ENCODE data around the gene ADSS1.

Gene ADSS1

DNA sequence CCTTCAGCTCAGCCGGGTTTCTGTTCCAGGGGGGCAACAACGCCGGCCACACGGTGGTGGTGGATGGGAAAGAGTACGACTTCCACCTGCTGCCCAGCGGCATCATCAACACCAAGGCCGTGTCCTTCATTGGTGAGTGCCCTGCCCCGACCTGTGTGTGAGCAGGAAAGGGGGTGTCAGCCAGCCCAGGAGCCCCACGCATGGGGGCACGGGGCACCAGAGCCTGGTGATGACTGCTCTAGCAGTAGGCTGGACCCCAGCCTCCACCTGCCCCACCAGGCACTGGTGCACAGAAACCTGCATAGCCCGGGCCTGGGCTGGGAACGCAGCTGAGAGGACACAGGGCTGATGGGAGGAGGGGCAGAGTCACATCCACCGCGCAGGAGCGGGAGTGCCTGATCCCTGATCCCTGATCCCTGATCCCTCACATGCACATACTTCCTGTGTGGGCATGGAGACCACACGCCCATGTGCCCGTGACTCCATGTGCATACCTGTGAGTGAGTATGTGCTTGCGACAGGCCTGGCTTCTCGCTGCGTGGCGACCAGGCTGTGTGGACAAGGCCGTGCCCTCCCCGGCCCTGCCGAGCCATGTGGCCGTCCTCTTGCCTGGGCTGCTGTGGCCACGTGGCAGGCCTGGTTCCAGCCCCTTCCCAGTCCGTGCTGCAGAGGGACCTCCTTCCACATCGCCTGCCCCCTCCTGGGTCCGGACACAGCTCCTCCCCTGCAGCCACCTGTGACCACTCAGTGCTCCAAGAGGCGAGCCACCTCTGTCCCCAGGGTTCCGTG is 11.2 kb downstream of the ADSS1 start:
- no peak for DNase-seq

DNA sequence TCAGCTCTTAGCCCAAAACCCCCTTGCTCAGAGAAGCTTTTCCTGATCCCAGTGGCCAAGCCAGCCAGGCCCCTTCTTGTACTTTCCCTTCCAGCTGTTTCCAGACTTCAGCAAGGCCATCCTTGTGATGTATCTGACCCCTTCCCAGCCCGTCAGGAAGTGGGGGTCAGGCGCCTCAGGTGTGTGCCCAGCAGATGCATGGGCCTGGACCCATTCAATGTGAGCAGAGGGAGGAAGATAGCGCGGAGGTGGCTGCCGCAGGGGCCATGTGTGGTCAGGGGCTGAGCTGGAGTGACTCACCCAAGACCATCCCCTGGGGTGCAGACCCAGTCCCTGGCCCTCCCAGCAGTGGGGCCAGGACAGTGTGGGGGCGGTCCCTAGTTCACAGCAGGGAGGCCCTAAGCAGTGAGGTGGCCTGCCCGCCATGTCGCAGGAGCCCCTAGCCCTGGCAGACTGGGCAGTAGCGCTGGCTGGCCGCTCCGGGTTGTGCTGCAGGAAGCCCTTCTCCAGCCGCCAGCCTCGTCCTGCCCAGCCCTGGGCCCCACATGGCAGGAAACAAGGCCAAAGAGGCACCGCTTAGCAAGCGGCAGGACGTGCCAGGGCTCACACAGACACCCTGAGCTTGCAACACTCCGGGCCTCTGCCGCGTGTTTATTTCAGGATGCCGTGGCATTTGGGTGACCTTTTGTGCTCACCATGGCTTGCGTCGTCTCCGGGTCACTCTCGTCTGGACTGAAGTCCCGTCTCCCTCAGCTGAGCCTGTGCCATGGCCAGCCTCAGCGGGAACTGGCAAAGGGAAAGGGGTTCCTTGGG is 12.0 kb downstream of the ADSS1 start:
- no peak for DNase-seq

DNA sequence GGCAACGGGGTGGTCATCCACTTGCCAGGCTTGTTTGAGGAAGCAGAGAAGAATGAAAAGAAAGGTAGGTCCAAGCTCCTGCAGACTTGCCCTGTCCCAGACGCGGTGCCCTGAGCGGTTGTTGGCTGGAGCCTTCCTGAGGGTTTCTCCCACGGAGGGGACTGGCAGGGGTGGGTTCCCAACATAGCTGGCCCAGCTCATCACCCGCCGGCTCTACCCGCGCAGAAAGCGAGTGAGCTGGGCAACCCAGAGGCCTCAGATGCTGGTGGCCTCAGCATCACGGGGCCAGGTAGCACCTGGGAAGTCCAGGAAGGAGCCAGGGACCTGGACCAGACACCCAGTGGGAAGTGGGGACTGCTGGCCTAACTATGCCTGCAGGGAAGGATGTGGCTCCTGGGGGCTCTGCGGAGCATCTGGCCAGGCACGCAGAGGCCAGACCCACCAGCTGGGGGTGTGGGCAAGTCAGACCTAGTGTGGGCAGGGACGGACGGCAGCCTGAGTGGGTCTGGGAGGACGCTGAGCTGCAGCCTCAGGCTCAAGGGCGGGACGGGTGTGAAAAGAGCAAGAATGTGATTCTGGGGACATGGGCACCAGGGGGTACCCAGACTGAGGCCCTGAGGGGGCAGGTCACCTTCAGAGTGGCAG is 14.5 kb downstream of the ADSS1 start:
- DNase-seq, result no peak

DNA sequence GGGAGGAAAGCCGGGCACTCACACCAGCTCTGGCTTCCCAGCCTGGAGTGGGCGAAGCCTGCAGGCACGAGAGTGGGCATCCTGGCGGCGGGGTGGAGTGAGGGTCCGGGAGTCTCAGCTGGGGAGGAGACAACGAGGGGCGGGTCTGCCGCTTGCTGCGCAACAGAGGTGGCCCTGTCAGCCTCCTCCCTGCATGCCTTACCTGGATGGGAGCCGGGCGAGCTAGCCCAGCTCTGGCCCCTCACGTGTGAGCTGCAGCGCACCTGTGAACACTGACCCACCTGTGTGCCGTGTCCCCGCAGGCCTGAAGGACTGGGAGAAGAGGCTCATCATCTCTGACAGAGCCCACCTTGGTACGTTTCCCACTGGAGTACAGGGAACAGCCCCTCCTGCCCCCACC is 15.0 kb downstream of the ADSS1 start:
- no peak for DNase-seq

DNA sequence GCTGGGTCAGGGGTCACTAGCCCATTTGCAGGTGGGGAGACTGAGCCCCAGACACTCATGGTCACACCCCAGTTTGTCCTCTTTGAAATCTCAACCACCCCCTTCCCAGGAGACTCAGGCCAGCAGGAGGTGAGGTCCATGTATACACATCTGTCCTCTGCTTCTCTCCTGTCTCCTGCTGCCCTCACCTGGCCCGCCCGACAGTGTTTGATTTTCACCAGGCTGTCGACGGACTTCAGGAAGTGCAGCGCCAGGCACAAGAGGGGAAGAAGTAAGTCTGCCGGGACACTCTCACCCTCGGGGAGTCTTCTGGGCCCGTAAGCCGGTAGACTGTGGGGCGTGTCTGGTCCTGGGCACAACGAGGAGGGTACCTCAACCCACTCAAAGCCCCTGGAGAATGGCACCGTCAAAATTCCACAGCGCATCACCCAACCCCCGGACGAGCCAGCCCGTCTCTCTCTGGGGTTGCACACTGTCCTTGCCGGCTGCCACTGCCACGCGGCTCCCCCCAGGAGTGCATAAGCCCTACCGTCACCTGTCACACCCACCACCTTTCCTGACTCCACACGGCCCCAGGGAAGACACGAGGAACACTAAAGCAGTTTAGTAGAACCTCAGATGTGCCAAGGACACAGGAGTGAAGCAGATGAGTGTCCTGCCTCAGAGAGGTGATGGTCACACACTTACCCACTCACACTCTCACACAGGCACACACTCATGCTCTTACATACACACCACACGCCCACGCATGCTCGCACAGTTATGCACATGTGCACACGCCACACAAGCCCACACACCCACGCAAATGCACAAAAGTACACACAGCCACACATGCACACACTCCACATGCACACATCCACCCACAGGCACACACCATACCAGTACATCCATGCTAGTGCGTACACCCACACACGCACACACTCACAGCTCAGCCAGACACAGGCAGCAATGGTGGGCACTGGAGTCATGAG is 15.8 kb downstream of the ADSS1 start:
- DNase-seq, result no peak

DNA sequence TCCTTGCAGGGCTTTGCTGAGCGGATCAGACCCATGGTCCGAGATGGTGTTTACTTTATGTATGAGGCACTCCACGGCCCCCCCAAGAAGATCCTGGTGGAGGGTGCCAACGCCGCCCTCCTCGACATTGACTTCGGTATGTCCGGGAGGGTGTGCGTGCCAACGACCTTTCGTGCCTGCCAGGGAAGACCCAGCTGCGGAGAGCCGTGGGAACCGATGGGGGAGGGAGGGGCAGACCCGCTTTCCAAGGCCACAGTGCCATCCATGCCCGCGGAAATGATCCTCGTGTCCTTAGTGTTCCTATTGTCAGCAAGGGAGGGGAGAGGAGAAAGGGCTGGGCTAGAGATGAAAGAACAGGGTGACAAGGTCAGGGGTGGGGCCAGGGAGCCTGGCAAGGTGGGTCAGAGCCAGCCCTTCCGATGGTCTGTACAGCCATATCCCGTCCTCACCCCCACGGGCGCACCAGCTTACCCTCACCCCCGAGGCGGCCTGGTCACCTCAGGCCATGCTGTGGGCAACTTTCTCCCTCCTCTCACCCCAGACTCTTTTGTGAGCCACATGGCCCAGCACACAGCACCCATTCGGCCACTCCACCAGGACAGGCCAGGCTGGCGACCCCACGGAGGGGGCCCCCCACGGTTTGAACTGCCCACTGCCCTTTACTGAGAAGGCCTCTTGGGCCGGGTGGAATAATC is 17.2 kb downstream of the ADSS1 start:
- no peak for DNase-seq

DNA sequence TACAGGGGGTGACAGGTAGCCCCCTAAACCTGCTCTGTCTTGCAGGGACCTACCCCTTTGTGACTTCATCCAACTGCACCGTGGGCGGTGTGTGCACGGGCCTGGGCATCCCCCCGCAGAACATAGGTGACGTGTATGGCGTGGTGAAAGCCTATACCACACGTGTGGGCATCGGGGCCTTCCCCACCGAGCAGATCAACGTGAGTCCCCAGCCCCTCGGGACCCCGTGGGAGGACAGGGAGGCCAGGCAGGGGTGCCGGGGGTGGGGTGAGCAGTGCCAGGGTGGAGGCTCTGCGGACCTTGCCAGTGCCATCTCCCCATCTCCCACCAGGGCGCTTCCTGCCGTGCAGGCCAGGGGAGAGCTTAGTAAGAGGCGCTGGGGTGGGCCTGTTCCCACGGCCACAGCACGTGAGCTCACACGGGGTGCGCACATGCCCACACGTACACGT is 17.8 kb downstream of the ADSS1 start:
- DNase-seq, result no peak

DNA sequence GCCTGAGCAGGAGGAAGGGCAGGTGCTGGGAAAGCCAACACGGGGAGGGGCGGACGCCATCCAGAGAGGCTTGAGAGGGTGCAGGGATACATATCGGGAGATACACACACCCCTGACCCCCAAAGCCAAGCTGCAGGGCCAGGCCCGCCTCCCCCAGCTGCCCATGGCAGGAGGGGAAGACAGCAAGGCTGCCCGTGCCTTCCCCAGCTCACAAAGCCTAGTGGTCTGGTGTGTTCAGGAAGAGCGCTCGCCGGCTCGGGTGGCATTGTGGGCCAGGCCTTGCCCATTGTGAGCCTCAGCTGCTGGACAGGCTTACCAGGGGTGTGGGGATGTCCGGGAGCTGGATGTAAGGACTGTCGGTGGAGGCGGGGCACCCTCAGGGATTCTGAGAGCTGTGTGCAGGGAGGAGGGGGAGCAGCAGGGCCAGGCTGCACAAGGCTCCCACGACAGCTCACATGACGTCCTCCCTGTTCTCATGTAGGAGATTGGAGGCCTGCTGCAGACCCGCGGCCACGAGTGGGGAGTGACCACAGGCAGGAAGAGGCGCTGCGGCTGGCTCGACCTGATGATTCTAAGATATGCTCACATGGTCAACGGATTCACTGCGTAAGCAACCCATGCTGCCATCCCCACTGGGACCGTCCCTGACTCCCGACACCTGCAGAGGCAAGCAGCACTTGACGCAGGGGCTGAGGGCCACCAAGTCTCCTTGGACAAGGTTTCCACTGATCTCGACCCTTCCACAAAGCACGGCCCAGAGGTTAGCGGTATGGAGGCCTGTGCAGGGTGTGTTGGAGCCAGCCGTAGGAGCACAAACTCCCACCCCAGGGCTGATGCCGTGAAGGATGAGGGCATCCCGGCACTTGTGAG is 18.8 kb downstream of the ADSS1 start:
- no peak for DNase-seq

DNA sequence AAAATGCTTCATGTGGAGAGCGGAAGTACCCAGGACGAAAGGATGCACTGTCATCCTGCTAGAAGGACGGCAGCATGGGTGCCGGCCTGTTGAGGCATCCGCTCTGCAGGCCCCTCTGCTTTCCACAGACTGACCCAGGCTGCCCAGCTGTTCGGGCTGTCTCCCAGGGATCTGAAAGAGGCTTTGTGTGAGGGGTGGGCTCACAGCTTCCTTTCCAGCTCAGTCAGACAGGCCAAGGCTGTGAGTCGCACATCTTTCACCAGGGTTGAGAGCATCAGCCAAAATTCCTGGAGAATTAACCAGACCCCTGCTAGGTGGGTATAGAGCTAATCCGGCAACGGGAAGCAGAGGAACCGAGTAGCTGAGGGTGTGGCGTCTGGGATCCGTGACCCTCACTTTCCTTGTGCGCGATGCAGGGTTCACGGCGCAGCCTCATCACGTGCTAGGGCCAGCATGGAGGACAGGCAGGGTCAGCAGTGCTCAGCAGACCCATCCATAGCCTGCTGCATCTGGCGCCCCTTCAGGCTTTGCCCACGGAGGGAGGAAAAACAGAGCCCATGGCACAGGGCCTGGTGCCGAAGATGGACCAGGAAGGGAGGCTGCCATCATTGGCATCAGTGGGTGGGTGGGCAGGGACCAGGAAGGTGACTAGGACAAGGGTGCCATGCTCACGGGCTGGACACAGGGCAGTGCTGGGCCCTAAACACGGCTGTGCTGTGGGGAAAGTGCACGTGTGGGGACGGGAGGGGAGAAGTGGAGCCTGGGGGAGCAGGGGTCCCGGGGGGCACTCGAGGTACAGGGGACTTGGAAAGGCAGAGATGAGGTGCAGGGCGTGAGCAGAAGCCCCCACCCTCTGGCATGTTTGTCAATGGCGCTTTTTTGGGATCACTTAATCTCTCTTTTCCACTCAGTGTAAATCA is 19.7 kb downstream of the ADSS1 start:
- no peak for DNase-seq

DNA sequence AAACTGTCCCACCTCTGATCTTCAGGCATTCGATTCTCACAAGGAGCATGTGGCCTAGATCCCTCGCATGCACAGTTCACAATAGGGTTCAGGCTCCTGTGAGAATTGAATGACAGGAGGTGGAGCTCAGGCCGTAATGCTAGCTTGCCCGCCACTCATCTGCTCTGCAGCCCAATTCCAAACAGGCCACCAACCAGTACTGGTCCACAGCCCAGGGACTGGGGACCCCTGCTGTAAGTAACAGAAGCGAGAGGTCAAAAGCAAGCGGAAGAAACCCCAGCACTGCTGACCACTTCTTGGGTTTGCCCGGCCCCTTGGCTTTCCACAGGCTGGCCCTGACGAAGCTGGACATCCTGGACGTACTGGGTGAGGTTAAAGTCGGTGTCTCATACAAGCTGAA is 20.5 kb downstream of the ADSS1 start:
- no peak for DNase-seq

DNA sequence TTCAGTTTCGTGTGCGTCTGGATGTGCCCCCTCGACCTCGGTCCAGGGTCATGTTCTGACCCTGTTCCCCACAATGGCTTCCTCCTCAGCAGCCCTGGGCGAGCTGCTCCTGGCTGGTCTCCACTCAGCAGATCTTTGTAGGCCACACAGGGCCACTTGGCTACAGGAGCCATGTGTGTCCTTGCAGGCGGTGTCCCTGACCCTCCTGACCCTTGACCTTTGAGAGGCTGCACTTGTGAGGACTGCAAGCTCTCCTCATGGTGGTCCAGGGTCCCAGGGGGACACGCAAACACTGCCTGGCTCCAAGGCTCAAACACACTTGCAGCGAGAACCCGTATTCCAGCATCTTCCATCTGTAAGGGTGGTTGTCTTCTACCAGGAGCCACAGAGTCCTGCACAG is 21.4 kb downstream of the ADSS1 start:
- no peak for DNase-seq

DNA sequence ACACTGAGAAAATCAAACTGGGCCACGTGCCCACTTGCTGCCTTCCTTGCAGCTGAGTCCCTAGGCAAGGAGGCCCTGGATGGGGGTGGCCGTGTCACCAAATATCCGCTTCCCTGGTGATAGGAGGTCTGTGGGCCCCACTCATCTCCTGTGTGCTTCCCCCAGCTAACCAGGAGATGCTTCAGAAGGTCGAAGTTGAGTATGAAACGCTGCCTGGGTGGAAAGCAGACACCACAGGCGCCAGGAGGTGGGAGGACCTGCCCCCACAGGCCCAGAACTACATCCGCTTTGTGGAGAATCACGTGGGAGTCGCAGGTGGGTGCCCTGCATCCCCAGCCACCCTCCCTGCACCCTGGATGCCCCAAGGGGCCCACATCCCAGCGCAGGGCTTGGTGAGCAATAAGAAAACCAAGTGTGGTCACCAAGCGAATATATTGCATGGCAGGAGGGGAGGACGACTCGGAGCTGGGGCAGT is 22.1 kb downstream of the ADSS1 start:
- DNase-seq, result peak; percentile 42 to 63

DNA sequence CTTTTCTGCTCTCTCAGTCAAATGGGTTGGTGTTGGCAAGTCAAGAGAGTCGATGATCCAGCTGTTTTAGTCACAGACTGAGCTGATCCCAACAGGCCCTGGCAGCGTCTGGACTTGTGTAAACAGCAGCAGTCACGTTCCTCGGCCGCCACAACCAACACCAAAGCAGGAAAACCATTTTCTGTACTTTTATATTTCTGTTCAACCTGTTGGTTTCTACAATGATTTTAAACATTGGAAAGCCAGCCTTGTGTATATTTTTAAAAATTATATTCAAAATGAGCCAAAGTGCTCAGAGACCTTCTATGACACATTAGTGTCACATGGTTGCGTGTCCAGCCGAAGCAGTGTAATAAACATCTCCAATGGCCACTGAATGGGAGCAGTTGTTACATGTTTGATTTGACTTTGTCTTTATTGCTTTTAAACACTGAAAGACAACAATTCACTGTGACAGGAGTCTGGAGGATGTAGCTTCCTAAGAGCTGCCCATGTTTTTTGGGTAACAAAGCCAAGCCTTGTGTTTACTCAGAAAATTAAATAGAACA is 23.0 kb downstream of the ADSS1 start:
- no peak for DNase-seq

DNA sequence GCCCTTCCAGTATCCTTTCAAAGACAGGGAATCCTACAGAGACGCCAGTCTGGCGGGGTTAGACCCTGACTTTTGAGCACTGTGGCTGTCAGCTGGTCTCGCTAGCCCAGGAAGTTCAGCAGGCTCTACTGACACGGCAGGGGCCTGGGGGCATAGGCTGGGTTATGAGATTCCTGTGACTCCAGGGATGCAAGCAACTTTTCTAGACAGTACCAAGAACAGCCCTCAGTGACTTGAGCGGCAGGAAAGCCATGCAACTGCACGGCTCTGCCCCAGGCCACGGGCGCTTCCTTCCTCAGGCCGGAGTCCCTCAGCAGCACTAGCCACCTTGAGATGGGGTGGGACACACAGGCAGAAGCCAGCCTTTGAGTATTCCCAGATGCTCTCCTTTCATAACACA is 23.8 kb downstream of the ADSS1 start:
- DNase-seq, result no peak

DNA sequence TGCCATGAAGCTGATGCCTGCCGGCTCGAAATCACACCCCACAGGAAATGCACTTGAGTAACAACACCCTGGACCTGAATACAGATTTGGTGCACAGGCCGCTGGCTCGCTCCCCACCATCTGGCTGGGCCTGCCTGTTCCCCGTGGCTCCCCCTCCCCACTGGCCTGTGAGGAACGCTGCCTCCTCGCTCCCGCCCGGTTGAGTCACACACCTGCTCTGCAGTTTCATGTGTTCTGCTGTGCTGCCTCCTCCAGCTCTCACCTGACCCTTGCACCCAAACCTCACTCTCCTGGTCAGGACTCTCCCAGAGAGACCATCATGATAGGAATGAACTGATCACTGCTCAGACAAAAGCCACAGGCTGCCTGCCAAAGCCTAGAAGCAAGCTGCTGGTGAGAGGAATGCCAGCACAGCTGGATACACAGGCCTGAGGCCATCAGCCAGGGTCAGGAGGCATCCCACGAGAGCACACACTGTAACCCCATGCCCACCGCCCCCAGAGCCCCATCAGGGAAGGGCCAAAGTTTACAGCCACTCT is 25.2 kb downstream of the ADSS1 start:
- no peak for DNase-seq

DNA sequence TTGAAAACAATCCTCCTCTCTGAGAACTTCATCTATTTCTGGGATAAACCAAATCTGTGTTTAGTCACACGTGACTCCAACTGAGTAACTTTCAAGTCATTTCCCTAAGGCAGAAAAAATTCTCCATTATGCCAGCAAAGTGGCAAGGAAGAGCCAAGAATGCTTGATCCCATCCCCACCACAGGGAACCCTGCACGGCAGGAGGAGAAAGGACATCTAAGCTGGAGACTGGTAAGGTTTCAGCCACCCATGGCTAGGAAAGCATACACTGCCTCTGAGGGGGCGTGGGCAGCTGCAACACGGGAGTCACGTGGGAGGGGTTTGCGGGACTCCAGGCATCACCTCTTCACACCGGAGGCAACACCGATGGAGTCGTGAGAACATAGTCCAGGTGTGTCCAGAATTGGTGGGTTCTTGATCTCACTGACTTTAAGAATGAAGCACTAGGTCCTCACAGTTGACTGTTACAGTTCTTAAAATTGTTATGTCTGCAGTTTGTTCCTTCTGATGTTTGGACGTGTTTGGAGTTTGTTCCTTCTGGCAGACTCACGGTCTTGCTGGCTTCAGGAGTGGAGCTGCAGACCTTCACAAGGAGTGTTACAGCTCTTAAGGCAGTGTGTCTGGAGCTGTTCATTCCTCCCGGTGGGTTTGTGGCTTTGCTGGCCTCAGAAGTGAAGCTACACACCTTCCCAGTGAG is 26.2 kb downstream of the ADSS1 start:
- DNase-seq, result no peak

DNA sequence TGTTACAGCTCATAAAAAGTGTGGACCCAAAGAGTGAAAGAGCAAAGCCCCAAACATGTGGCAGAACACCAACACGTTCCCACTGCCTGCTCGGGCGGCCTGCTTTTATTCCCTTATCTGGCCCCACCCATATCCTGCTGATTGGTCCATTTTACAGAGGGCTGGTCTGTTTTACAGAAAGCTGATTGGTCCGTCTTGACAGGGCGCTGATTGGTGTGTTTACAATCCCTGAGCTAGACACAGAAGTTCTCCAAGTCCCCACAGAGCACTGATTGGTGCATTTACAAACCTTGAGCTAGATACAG is 26.7 kb downstream of the ADSS1 start:
- DNase-seq, result peak in 1 of 2 experiments; percentile 53
